ENCODE measurements around the gene AMHR2.
A peak's percentile ranks its signal among the peaks of the same experiment; 100 is the strongest.
"Not testable (repeated sequence)": the region's sequence is repeated elsewhere in the genome, so short reads cannot be mapped to it uniquely, and the experiment has no call there.

Gene AMHR2

GRCh38 chr12:53423597-53423996, at the start of gene AMHR2:
AMHR2 (plus strand) TSS chr12:53423855; CDS start chr12:53423935, 80 bp downstream.
- no peak for DNase-seq

- not testable (repeated sequence) for DNase-seq
Observed at GRCh38 chr12:53374277-53374676, 49.4 kb upstream of the AMHR2 start.

GRCh38 chr12:53376747-53377146, 46.9 kb upstream of the AMHR2 start:
- no peak for DNase-seq

- no peak for DNase-seq
Observed at GRCh38 chr12:53378222-53378621, 45.4 kb upstream of the AMHR2 start.

GRCh38 chr12:53378724-53379388, 44.8 kb upstream of the AMHR2 start:
- no peak for DNase-seq

GRCh38 chr12:53379389-53380103, 44.1 kb upstream of the AMHR2 start:
- DNase-seq = peak; percentile 99 to 100

- DNase-seq = peak; percentile 73 to 90
Observed at GRCh38 chr12:53380104-53380793, 43.4 kb upstream of the AMHR2 start, which contains the start of gene SP1. SP1 (plus strand) TSS chr12:53380176; CDS start chr12:53380292, 116 bp downstream.

- DNase-seq = no peak
Observed at GRCh38 chr12:53380794-53381730, 42.6 kb upstream of the AMHR2 start.

- peak; percentile 18 to 26 for DNase-seq
Observed at GRCh38 chr12:53381731-53382630, 41.7 kb upstream of the AMHR2 start.

GRCh38 chr12:53383258-53383657, 40.4 kb upstream of the AMHR2 start:
- DNase-seq = no peak

- not testable (repeated sequence) for DNase-seq
Observed at GRCh38 chr12:53386381-53386780, 37.3 kb upstream of the AMHR2 start.

GRCh38 chr12:53388932-53389331, 34.7 kb upstream of the AMHR2 start:
- DNase-seq = no peak

- no peak for DNase-seq
Observed at GRCh38 chr12:53389702-53390101, 34.0 kb upstream of the AMHR2 start.

- DNase-seq = no peak
Observed at GRCh38 chr12:53391724-53392123, 31.9 kb upstream of the AMHR2 start.

GRCh38 chr12:53399896-53400295, 23.8 kb upstream of the AMHR2 start:
- DNase-seq = no peak

- DNase-seq = not testable (repeated sequence)
Observed at GRCh38 chr12:53402351-53402750, 21.3 kb upstream of the AMHR2 start.

GRCh38 chr12:53402871-53403270, 20.8 kb upstream of the AMHR2 start:
- no peak for DNase-seq

GRCh38 chr12:53410951-53411350, 12.7 kb upstream of the AMHR2 start:
- no peak for DNase-seq

- DNase-seq = no peak
Observed at GRCh38 chr12:53413485-53414204, 10.0 kb upstream of the AMHR2 start.

- no peak for DNase-seq
Observed at GRCh38 chr12:53414756-53415417, 8.8 kb upstream of the AMHR2 start.

Data from NCI-H1930 (cell line).